HEK293 (cell line): ENCODE measurements around the gene ZNF543.
A peak's percentile ranks its signal among the peaks of the same experiment; 100 is the strongest.
"Not testable (repeated sequence)": the region's sequence is repeated elsewhere in the genome, so short reads cannot be mapped to it uniquely, and the experiment has no call there.

Experiments used
- CTCF ChIA-PET: fragments of 350-600 bp; formaldehyde crosslinking; extraction: SDS; loops from one replicate; lab custom pipeline; 2021; ENCODE audit warnings: antibody characterized with exemption; lab: Yijun Ruan, JAX
- POLR2A ChIA-PET: fragments of 300-600 bp; formaldehyde crosslinking; extraction: SDS; loops from one replicate; lab custom pipeline; 2020; ENCODE audit warnings: antibody characterized with exemption, inconsistent platforms; lab: Yijun Ruan, JAX
- H3K27ac ChIP-seq: fragments of 200-500 bp; sonication (Bioruptor generic); 2 replicates; pipeline ENCODE4 v1.5.1; 2014; ENCODE audit warnings: low read depth, low read length, control low read depth, inconsistent platforms; ENCODE audit errors: extremely low read depth
- H3K36me3 ChIP-seq, 2 experiments: fragments of 200-500 bp in 1 of 2; sonication (Bioruptor generic) in 1 of 2; 1 replicate in 1 of 2; 2 replicates in 1 of 2; pipeline ENCODE4 v1.5.1; 2014 to 2017; ENCODE audit warnings: inconsistent platforms in 2 of 2, low read length in 2 of 2; ENCODE audit not compliant: control insufficient read depth in 2 of 2, insufficient read depth in 1 of 2
- H3K4me1 ChIP-seq: fragments of 200-500 bp; sonication (Bioruptor generic); 2 replicates; pipeline ENCODE4 v1.5.1; 2014; ENCODE audit warnings: mild to moderate bottlenecking, low read length, inconsistent platforms; ENCODE audit not compliant: control insufficient read depth, insufficient read depth
- H3K4me3 ChIP-seq: 2 replicates; pipeline ENCODE4 v1.5.1; 2011; ENCODE audit warnings: low read depth, mild to moderate bottlenecking, control low read depth, low read length, moderate library complexity
- H3K9me3 ChIP-seq: fragments of 200-500 bp; sonication (Bioruptor generic); 2 replicates; pipeline ENCODE4 v1.5.1; 2014; ENCODE audit warnings: low read depth, low read length, inconsistent platforms; ENCODE audit not compliant: control insufficient read depth, insufficient read depth
- BCL6B ChIP-seq: fragments of 450-650 bp; formaldehyde crosslinking; IDR thresholded peaks from 2 replicates; pipeline ENCODE4 v1.5.1; 2017; ENCODE audit warnings: missing biosample characterization, missing genetic modification characterization
- CTCF ChIP-seq: fragments of 450-650 bp; formaldehyde crosslinking; IDR thresholded peaks from 2 replicates; pipeline ENCODE4 v1.5.1; 2016; ENCODE audit warnings: missing biosample characterization, missing genetic modification characterization
- KLF16 ChIP-seq: fragments of 450-650 bp; formaldehyde crosslinking; IDR thresholded peaks from 2 replicates; pipeline ENCODE4 v1.5.1; 2017; ENCODE audit warnings: missing biosample characterization, missing genetic modification characterization
- RBAK ChIP-seq: fragments of 450-650 bp; formaldehyde crosslinking; IDR thresholded peaks from 2 replicates; pipeline ENCODE4 v1.5.1; 2016; ENCODE audit warnings: missing biosample characterization, missing genetic modification characterization
- TCF7L2 ChIP-seq: IDR thresholded peaks from 2 replicates; pipeline ENCODE4 v1.6.1; 2011; ENCODE audit warnings: low read depth, mild to moderate bottlenecking, inconsistent platforms, low read length, moderate library complexity, borderline replicate concordance
- ZBTB17 ChIP-seq: fragments of 450-650 bp; formaldehyde crosslinking; IDR thresholded peaks from 2 replicates; pipeline ENCODE4 v1.5.1; 2016; ENCODE audit warnings: missing biosample characterization, missing genetic modification characterization
- ZFP69B ChIP-seq: fragments of 450-650 bp; formaldehyde crosslinking; IDR thresholded peaks from 2 replicates; pipeline ENCODE4 v1.5.1; 2016; ENCODE audit warnings: missing biosample characterization, missing genetic modification characterization
- ZIC2 ChIP-seq: fragments of 450-650 bp; formaldehyde crosslinking; IDR thresholded peaks from 2 replicates; pipeline ENCODE4 v1.5.1; 2016; ENCODE audit warnings: missing biosample characterization, missing genetic modification characterization
- ZNF148 ChIP-seq: fragments of 450-650 bp; formaldehyde crosslinking; IDR thresholded peaks from 2 replicates; pipeline ENCODE4 v1.5.0; 2017; ENCODE audit warnings: missing biosample characterization, missing genetic modification characterization, borderline replicate concordance
- ZNF174 ChIP-seq: fragments of 450-650 bp; formaldehyde crosslinking; IDR thresholded peaks from 2 replicates; pipeline ENCODE4 v1.5.0; 2017; ENCODE audit warnings: missing biosample characterization, mild to moderate bottlenecking, missing genetic modification characterization
- ZNF214 ChIP-seq: fragments of 450-650 bp; formaldehyde crosslinking; IDR thresholded peaks from 2 replicates; pipeline ENCODE4 v1.5.1; 2017; ENCODE audit warnings: missing biosample characterization, mild to moderate bottlenecking, missing genetic modification characterization, borderline replicate concordance
- ZNF354C ChIP-seq: fragments of 450-650 bp; formaldehyde crosslinking; IDR thresholded peaks from 2 replicates; pipeline ENCODE4 v1.5.1; 2016; ENCODE audit warnings: missing biosample characterization, missing genetic modification characterization, low read depth, borderline replicate concordance
- ZNF488 ChIP-seq: fragments of 450-650 bp; formaldehyde crosslinking; IDR thresholded peaks from 2 replicates; pipeline ENCODE4 v1.5.1; 2016; ENCODE audit warnings: missing biosample characterization, missing genetic modification characterization
- ZNF558 ChIP-seq: fragments of 450-650 bp; formaldehyde crosslinking; IDR thresholded peaks from 2 replicates; pipeline ENCODE4 v1.5.1; 2016; ENCODE audit warnings: missing biosample characterization, missing genetic modification characterization
- ZNF561 ChIP-seq: fragments of 450-650 bp; IDR thresholded peaks from 2 replicates; pipeline ENCODE4 v1.5.1; 2018; ENCODE audit warnings: missing biosample characterization, missing genetic modification characterization, borderline replicate concordance
- ZNF571 ChIP-seq: fragments of 450-650 bp; formaldehyde crosslinking; IDR thresholded peaks from 2 replicates; pipeline ENCODE4 v1.5.0; 2017; ENCODE audit warnings: missing biosample characterization, missing genetic modification characterization
- ZNF585B ChIP-seq: fragments of 450-650 bp; formaldehyde crosslinking; IDR thresholded peaks from 2 replicates; pipeline ENCODE4 v1.5.1; 2016; ENCODE audit warnings: missing biosample characterization, missing genetic modification characterization
- ZNF629 ChIP-seq: fragments of 450-650 bp; formaldehyde crosslinking; IDR thresholded peaks from 2 replicates; pipeline ENCODE4 v1.5.1; 2017; ENCODE audit warnings: missing biosample characterization, missing genetic modification characterization
- ZSCAN30 ChIP-seq: fragments of 450-650 bp; IDR thresholded peaks from 2 replicates; pipeline ENCODE4 v1.5.1; 2018; ENCODE audit warnings: missing biosample characterization, mild to moderate bottlenecking, missing genetic modification characterization, moderate library complexity

ZNF543 gene

GRCh38 chr19:57363688-57364181, 43.5 kb downstream of the ZNF543 start:
- CTCF ChIA-PET: no interaction called here
- TF ChIP-seq ZBTB17 (tag by site-specific recombination) (peak; percentile 85), ZNF214 (tag by site-specific recombination) (no peak), KLF16 (tag by site-specific recombination) (no peak), ZNF148 (tag by site-specific recombination) (no peak)
- Histone ChIP-seq H3K4me1 (peaks cover 4% of the 10 kb centered on the region; the same call in 1 of the 2 replicates), H3K36me3 (peaks cover 11 to 17% of the 10 kb centered on the region in 2 experiments), H3K9me3 (no peaks in the 10 kb centered on the region), H3K4me3 (peak overlapping the region; percentile 86), H3K27ac (peak overlapping the region; percentile 54; the same call in 1 of the 2 replicates)
- POLR2A ChIA-PET: interaction anchor here (1.0 to 2.2 kb wide), 7 partner anchors 9 to 451 kb away, joined by 3 to 29 read pairs (median 4); partner anchors contain the start of genes ZNF304, ZNF548, ZNF552 and ZNF749

GRCh38 chr19:57366776-57367175, 46.5 kb downstream of the ZNF543 start:
- POLR2A ChIA-PET: interaction anchor here (0.6 kb wide), 2 partner anchors 47 to 59 kb away, joined by 3 to 4 read pairs; no protein-coding TSS in a partner anchor
- no peak overlapping the region for H3K4me3 ChIP-seq
- TF ChIP-seq ZNF354C (no peak), TCF7L2 (no peak), ZFP69B (no peak), BCL6B (tag by site-specific recombination) (no peak), RBAK (tag by site-specific recombination) (no peak), ZNF558 (no peak), ZNF488 (tag by site-specific recombination) (no peak), ZIC2 (no peak), ZNF561 (no peak), ZNF214 (tag by site-specific recombination) (no peak), ZSCAN30 (no peak), ZNF571 (tag by site-specific recombination) (no peak), ZNF629 (tag by site-specific recombination) (no peak), ZNF174 (tag by site-specific recombination) (no peak)
- TF ChIP-seq, all 188 proteins: peak for 0
- CTCF ChIA-PET: interaction anchor here (0.6 kb wide), 1 partner anchor 636 kb away, joined by 5 read pairs; no protein-coding TSS in a partner anchor
- Histone ChIP-seq H3K4me1 (peaks cover 4% of the 10 kb centered on the region; the same call in 1 of the 2 replicates), H3K36me3 (peaks cover 7 to 23% of the 10 kb centered on the region in 2 experiments), H3K27ac (no peak overlapping the region), H3K9me3 (no peaks in the 10 kb centered on the region)

GRCh38 chr19:57374179-57374578, 53.9 kb downstream of the ZNF543 start:
- Histone ChIP-seq H3K27ac (no peak overlapping the region), H3K4me3 (no peak overlapping the region)
- TF ChIP-seq ZNF585B: peak; percentile 95
- no peak for TF ChIP-seq CTCF (tag by site-specific recombination)
- TF ChIP-seq, all 188 proteins: peak for 1
- Histone ChIP-seq H3K4me1 (no peaks in the 10 kb centered on the region), H3K9me3 (peaks cover 6% of the 10 kb centered on the region; the same call in 1 of the 2 replicates), H3K36me3 (peaks cover 14 to 68% of the 10 kb centered on the region in 2 experiments)
- CTCF ChIA-PET: no interaction called here
- POLR2A ChIA-PET: no interaction called here

GRCh38 chr19:57374647-57375046, 54.4 kb downstream of the ZNF543 start:
- H3K4me3 ChIP-seq, POLR2A ChIA-PET, H3K9me3 ChIP-seq, H3K4me1 ChIP-seq, CTCF ChIA-PET, H3K27ac ChIP-seq: not testable (repeated sequence)
- H3K36me3 ChIP-seq: peaks cover 14 to 68% of the 10 kb centered on the region in 2 experiments
